ENCODE data around the gene IKZF4.
A peak's percentile ranks its signal among the peaks of the same experiment; 100 is the strongest.
"Not testable (repeated sequence)": the region's sequence is repeated elsewhere in the genome, so short reads cannot be mapped to it uniquely, and the experiment has no call there.

The IKZF4 gene

GRCh38 chr12:55997535-55997859 lies 23.3 kb upstream of the IKZF4 start:
- DNase-seq (ENCODE audit: low read depth in 2 of 3, low spot score in 2 of 3), result no peak

GRCh38 chr12:55999522-55999921 lies 21.3 kb upstream of the IKZF4 start:
- DNase-seq (ENCODE audit: low read depth in 2 of 3, low spot score in 2 of 3), result not testable (repeated sequence)

DNA sequence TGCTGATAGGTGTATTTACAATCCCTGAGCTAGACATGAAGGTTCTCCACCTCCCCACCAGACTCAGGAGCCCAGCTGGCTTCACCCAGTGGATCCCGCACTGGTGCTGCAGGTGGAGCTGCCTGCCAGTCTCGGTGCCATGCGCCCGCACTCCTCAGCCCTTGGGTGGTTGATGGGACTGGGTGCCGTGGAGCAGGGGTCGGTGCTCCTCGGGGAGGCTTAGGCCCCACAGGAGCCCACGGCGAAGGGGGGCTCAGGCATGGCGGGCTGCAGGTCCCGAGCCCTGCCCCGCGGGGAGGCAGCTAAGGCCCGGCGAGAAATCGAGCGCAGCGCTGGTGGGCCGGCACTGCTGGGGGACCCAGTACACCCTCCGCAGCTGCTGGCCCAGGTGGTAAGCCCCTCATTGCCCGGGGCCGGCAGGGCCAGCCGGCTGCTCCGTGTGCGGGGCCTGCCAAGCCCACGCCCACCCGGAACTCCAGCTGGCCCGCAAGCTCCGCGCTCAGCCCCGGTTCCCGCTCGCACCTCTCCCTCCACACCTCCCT lies 20.8 kb upstream of the IKZF4 start:
- DNase-seq (ENCODE audit: low read depth in 2 of 3, low spot score in 2 of 3), result not testable (repeated sequence)

DNA sequence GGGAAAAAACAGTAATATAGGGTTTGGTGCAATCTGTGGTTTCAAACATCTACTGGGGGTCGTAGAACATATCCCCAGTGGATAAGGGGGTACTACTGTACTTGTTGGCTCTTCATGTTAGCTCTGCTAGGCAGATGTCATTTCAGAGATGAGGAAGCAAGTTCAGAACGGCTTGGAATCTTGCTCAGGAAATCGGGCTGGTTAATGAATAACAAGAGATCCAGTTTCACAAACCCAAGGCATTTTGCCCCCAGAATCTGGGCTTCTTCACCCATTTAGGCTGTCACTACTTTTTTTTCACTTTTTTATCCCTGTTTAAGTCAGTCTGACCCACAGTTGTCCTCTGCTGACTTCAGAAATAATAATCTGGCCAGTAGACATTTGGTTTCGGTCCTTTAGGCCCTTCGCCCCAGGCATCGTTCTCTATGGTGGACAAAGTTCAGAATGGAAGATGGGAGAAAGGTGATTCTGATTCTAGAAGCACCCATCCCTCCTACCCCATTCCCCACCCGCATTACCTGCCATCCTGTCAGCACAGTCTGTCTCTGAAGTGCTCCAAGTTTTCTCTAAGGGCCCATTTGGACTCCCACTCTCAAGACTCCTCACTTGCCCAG lies 19.2 kb upstream of the IKZF4 start:
- DNase-seq (ENCODE audit: low read depth in 2 of 3, low spot score in 2 of 3), result no peak

GRCh38 chr12:56003376-56003775 lies 17.5 kb upstream of the IKZF4 start:
- not testable (repeated sequence) for DNase-seq (ENCODE audit: low read depth in 2 of 3, low spot score in 2 of 3)

DNA sequence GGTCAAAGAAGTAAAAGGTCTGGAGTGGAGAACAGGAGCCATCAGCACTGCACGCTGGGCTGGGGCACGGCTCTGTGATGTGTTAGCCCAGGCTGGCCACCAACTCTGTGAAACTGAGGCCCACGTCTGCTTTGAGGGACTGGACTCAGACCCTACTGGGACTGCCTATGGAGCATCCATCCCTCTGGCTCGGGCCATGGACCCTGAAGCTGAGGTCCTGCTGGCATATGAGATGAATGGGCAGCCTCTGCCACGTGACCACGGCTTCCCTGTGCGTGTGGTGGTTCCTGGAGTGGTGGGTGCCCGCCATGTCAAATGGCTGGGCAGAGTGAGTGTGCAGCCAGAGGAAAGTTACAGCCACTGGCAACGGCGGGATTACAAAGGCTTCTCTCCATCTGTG lies 16.6 kb upstream of the IKZF4 start:
- no peak for DNase-seq (ENCODE audit: low read depth in 2 of 3, low spot score in 2 of 3)

- peak in 1 of 3 experiments; percentile 37 for DNase-seq (ENCODE audit: low read depth in 2 of 3, low spot score in 2 of 3)
Observed at GRCh38 chr12:56007564-56008559, 13.0 kb upstream of the IKZF4 start.

- no peak for DNase-seq (ENCODE audit: low read depth in 2 of 3, low spot score in 2 of 3)
Observed at GRCh38 chr12:56010111-56010570, 10.7 kb upstream of the IKZF4 start.

- DNase-seq (ENCODE audit: low read depth in 2 of 3, low spot score in 2 of 3), result no peak
Observed at GRCh38 chr12:56011509-56012090, 9.2 kb upstream of the IKZF4 start.

- no peak for DNase-seq (ENCODE audit: low read depth in 2 of 3, low spot score in 2 of 3)
Observed at GRCh38 chr12:56013482-56013881, 7.4 kb upstream of the IKZF4 start.

- no peak for DNase-seq (ENCODE audit: low read depth in 2 of 3, low spot score in 2 of 3)
Observed at GRCh38 chr12:56014205-56014604, 6.6 kb upstream of the IKZF4 start.

DNA sequence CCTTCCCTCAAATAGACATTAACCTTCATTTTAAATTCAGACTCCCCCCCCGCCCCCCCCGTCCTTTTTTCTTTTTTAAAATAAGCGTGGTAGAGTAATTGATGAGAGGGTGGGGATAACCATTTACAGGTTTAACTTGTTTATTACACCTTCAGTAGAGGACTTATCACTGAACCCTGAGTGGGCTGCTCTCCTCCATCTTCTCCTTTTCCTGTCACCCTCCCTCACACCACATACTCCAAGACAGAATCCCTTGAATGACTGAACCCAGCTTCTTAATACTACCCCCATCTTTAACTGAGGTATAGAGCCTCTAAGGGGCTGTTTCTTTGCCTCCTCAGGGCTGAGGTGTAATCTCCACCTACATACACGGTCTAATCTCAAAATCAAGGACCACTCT lies 3.7 kb upstream of the IKZF4 start:
- no peak for DNase-seq (ENCODE audit: low read depth in 2 of 3, low spot score in 2 of 3)

- DNase-seq (ENCODE audit: low read depth in 2 of 3, low spot score in 2 of 3), result no peak
Observed at GRCh38 chr12:56018356-56018755, 2.5 kb upstream of the IKZF4 start.

DNA sequence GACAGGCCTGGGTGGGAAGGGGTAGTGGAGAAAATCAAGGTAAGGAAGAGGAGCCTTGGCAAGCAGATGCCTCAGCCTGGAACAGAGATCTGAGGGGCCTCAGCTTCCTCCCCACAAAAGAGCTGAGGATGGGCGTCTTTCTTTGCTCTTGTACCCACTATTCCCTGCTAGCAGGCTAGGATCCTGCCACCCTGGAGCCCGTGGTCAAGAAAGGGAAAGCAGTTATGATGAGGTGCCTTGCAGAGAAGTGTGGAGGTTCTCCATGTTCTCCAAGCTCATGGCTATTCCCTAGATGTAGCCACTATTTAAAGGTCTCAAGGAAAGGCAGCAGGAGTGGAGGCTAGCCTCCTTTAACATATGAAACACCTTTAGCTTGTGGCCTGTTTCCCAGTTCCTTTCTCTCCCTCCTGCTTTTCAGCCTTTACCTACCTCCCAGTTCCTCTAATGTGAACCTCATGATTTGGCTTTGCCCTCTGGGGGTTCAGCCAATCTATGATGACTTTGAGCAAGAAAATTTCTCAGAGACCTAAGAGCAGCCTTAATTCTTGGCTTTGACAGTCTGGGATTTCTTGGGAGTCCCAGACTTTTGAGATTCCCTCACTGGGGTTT lies 1.1 kb downstream of the IKZF4 start:
- no peak for DNase-seq (ENCODE audit: low read depth in 2 of 3, low spot score in 2 of 3)

- DNase-seq (ENCODE audit: low read depth in 2 of 3, low spot score in 2 of 3), result no peak
Observed at GRCh38 chr12:56028511-56029165, 7.8 kb downstream of the IKZF4 start.

DNA sequence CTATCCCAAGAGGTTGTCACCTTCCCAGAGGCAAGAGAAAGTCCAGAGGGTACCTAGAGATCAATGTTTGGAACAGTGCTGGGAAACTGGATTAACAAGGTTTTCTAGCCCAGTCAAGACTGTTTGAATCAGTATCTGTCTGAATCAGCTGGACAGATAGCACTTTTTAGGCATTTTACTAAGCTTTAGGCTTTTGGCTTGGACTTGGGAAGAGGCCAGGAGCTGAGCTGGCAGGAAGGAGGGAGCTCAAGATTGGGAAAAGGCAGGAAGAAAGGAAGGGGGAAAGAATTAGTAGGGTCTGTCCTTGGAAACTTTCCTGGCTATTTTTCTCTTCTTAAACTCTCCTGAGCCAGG lies 8.3 kb downstream of the IKZF4 start:
- no peak for DNase-seq (ENCODE audit: low read depth in 2 of 3, low spot score in 2 of 3)

DNA sequence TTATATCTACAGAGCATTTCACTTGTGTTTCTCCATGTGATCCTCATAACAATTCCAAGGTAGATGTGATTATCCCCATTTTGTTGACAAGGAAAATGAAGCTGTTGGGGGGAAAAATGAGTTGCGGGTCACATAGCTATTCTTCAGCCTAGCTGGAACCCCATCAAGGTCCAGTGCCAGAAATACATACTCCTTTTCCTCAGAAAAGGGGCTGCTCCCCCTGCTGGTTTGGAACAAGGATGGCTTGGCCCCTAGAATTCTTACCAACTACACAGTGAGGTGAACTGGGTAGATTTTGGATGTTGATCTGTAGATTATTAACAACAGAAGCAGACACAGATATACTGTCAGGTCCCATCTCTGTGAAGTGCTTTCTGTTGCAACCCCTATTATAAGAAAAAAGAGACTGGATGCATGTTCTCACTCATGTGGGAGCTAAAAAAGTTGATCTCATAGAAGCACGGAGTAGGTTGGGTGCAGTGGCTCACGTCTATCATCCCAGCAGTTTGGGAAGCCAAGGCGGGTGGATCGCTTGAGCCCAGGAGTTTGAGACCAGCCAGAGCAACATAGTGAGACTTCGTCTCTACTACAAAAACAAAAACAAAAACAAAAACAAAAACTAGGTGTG lies 8.9 kb downstream of the IKZF4 start:
- DNase-seq (ENCODE audit: low read depth in 2 of 3, low spot score in 2 of 3), result no peak

GRCh38 chr12:56031987-56032386 lies 11.1 kb downstream of the IKZF4 start:
- DNase-seq (ENCODE audit: low read depth in 2 of 3, low spot score in 2 of 3), result peak in 1 of 3 experiments; percentile 16

GRCh38 chr12:56034586-56035332 lies 13.9 kb downstream of the IKZF4 start:
- peak in 2 of 3 experiments; percentile 17 to 44 for DNase-seq (ENCODE audit: low read depth in 2 of 3, low spot score in 2 of 3)

DNA sequence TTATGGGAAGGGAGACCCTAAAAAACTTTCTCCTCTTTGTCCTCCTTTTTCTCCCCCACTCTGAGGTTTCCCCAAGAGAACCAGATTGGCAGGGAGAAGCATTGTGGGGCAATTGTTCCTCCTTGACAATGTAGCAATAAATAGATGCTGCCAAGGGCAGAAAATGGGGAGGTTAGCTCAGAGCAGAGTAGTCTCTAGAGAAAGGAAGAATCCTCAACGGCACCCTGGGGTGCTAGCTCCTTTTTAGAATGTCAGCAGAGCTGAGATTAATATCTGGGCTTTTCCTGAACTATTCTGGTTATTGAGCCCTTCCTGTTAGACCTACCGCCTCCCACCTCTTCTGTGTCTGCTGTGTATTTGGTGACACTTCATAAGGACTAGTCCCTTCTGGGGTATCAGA lies 16.3 kb downstream of the IKZF4 start:
- DNase-seq (ENCODE audit: low read depth in 2 of 3, low spot score in 2 of 3), result no peak
